B cell (primary cell): ENCODE measurements around the gene ING5. TPM values are rescaled to one million over a fixed set of nuclear protein-coding genes. Genes with fewer than 3 reads are reported as not detected.

Experiments
- ATAC-seq: fragments of 200-7000 bp; cut with Tn5 transposase; one replicate; pipeline ENCODE4 v1.10.0; 2021; ENCODE audit warnings: low read depth, mild to moderate bottlenecking, moderate number of reproducible peaks, moderate library complexity
- CTCF ChIA-PET: fragments of 350-600 bp; sonication (Branson Sonifier 250); formaldehyde crosslinking; loops from one replicate; lab custom pipeline; 2021; ENCODE audit warnings: antibody characterized with exemption, inconsistent platforms; lab: Charles Lee
- POLR2A ChIA-PET: fragments of 350-600 bp; sonication (Branson Sonifier 250); formaldehyde crosslinking; loops from one replicate; lab custom pipeline; 2021; ENCODE audit warnings: antibody characterized with exemption; lab: Charles Lee
- DNase-seq: peaks from one replicate; pipeline ENCODE4 v3.0.0; 2013
- H2AFZ ChIP-seq: 2 replicates; pipeline ENCODE4 v1.6.1; 2012; ENCODE audit warnings: mild to moderate bottlenecking, low read depth, low read length; ENCODE audit not compliant: insufficient read depth, poor library complexity, severe bottlenecking
- H3K27ac ChIP-seq, 2 donors: 1 replicate in 1 of 2; 2 replicates in 1 of 2; pipeline ENCODE4 v1.5.1; 2012 to 2013; ENCODE audit warnings: low read length in 2 of 2, mild to moderate bottlenecking in 2 of 2, moderate library complexity in 1 of 2
- H3K27me3 ChIP-seq, 4 experiments: fragments of 200-600 bp in 1 of 4; sonication (generic) in 1 of 4; replicated peaks in 1 of 4; 1 replicate in 2 of 4; 2 replicates in 2 of 4; pipeline versions ENCODE4 v1.6.1 to v1.7.0; 2013 to 2016; ENCODE audit warnings: low read length in 3 of 4, mild to moderate bottlenecking in 2 of 4, mixed read lengths in 1 of 4, moderate library complexity in 1 of 4; ENCODE audit not compliant: insufficient read depth in 4 of 4, control insufficient read depth in 3 of 4; ENCODE audit errors: control extremely low read depth in 1 of 4
- H3K36me3 ChIP-seq, 2 experiments: replicated peaks in 1 of 2; 1 replicate in 1 of 2; 2 replicates in 1 of 2; pipeline versions ENCODE4 v1.6.1 to v1.7.1; 2013; ENCODE audit warnings: low read length in 1 of 2; ENCODE audit not compliant: insufficient read depth in 2 of 2, control insufficient read depth in 1 of 2; ENCODE audit errors: control extremely low read depth in 1 of 2, extremely low read depth in 1 of 2
- H3K4me1 ChIP-seq, 2 donors: fragments of 200-600 bp in 1 of 2; sonication (generic) in 1 of 2; 1 replicate in 1 of 2; 2 replicates in 1 of 2; pipeline versions ENCODE4 v1.5.1 to v1.6.1; 2013 to 2017; ENCODE audit warnings: low read length in 2 of 2; ENCODE audit not compliant: control insufficient read depth in 2 of 2, insufficient read depth in 2 of 2
- H3K4me2 ChIP-seq: replicated peaks from 2 replicates; pipeline ENCODE3; 2012; ENCODE audit warnings: mild to moderate bottlenecking, low read depth, low read length; ENCODE audit not compliant: poor library complexity, severe bottlenecking
- H3K4me3 ChIP-seq, 5 experiments: fragments of 200-600 bp in 1 of 5; sonication (generic) in 1 of 5; 1 replicate in 3 of 5; 2 replicates in 2 of 5; pipeline versions ENCODE4 v1.5.1 to v1.7.0; 2011 to 2016; ENCODE audit warnings: low read length in 4 of 5, mild to moderate bottlenecking in 4 of 5, low read depth in 2 of 5, control low read depth in 1 of 5, moderate library complexity in 1 of 5; ENCODE audit not compliant: insufficient read depth in 1 of 5; ENCODE audit errors: control extremely low read depth in 1 of 5, extremely low read depth in 1 of 5
- H3K79me2 ChIP-seq: fragments of 200-600 bp; sonication (generic); one replicate; pipeline ENCODE4 v1.6.0; 2016; ENCODE audit warnings: low read length; ENCODE audit not compliant: control insufficient read depth, insufficient read depth
- H3K9ac ChIP-seq: fragments of 200-600 bp; sonication (generic); 2 replicates; pipeline ENCODE4 v1.6.1; 2017; ENCODE audit warnings: mild to moderate bottlenecking, low read length, moderate library complexity
- H3K9me3 ChIP-seq, 3 donors: one replicate each; pipeline versions ENCODE4 v1.6.1 to v1.7.1; 2013; ENCODE audit warnings: low read length in 2 of 3; ENCODE audit not compliant: control insufficient read depth in 2 of 3, insufficient read depth in 1 of 3; ENCODE audit errors: control extremely low read depth in 1 of 3
- H4K20me1 ChIP-seq: 2 replicates; pipeline ENCODE4 v1.6.0; 2012; ENCODE audit warnings: mild to moderate bottlenecking, low read length; ENCODE audit not compliant: insufficient read depth, control insufficient read depth, poor library complexity, severe bottlenecking
- H3K27ac Mint-ChIP-seq: one replicate; pipeline ENCODE4 v1.8.0; 2021; ENCODE audit warnings: mixed read lengths
- H3K27me3 Mint-ChIP-seq: one replicate; pipeline ENCODE4 v1.8.0; 2021; ENCODE audit warnings: mixed read lengths
- H3K4me1 Mint-ChIP-seq: one replicate; pipeline ENCODE4 v1.8.0; 2021; ENCODE audit warnings: mixed read lengths
- H3K4me3 Mint-ChIP-seq: one replicate; pipeline ENCODE4 v1.8.0; 2021; ENCODE audit warnings: mixed read lengths
- H3K9me3 Mint-ChIP-seq: one replicate; pipeline ENCODE4 v1.8.0; 2022; ENCODE audit warnings: mixed read lengths; ENCODE audit not compliant: insufficient read depth
- CTCF ChIP-seq: fragments of 200-600 bp; IDR thresholded peaks from one replicate; pipeline ENCODE4 v1.8.0; 2022; ENCODE audit warnings: antibody characterized with exemption, mild to moderate bottlenecking
- EZH2 ChIP-seq: IDR thresholded peaks from 2 replicates; pipeline ENCODE4 v1.6.1; 2012; ENCODE audit warnings: borderline replicate concordance, low read depth, mild to moderate bottlenecking, moderate library complexity, low read length; ENCODE audit not compliant: insufficient read depth, poor library complexity, severe bottlenecking
- WGBS: methylation state at CpG from one replicate; pipeline ENCODE4 v1.1.5; 2013; ENCODE audit warnings: missing lambda C conversion rate; ENCODE audit not compliant: insufficient coverage; 5-methylcytosine and 5-hydroxymethylcytosine counted together
- intact Hi-C: fragments of 100-400 bp; cut with micrococcal nuclease; formaldehyde crosslinking; loops from one replicate; pipeline ENCODE4 v1.10.0; 2022
- polyA plus RNA-seq: library from polyadenylated mRNA; depleted of rRNA; stranded (reverse); fragments of >200 nt; gene quantifications from 2 replicates; pipeline ENCODE4 v1.2.3, GENCODE V29; 2012
- total RNA-seq, 2 donors: library from RNA; stranded (reverse); fragments of 120-200 nt in 1 of 2; gene quantifications; 1 replicate in 1 of 2; 2 replicates in 1 of 2; pipeline versions ENCODE4 v1.2.3 to v1.2.4, GENCODE V29; 2013 to 2022

Gene ING5
- total and polyA plus RNA-seq, 2 donors (not counting 1 experiment from before 2014, with no cell fraction given) = 70.7 to 82.9 TPM

- POLR2A ChIA-PET = interaction anchor here (0.8 to 2.0 kb wide), 3 partner anchors 16 to 49 kb away, joined by 4 to 21 read pairs (median 6); partner anchors contain the start of genes ATG4B, D2HGDH, ING5 and THAP4
- peak overlapping the region; percentile 83 for H3K9ac ChIP-seq
- DNase-seq = no peak
Measured at GRCh38 chr2:241686324-241686649, 15.6 kb upstream of the ING5 start.

More at GRCh38 chr2:241686324-241686649, 15.6 kb upstream of the ING5 start:
- Histone ChIP-seq H3K4me3 (peak overlapping the region; percentile 71 to 91 (median 80)), H4K20me1 (peaks cover 6% of the 10 kb centered on the region), H3K9me3 (no peaks in the 10 kb centered on the region), H3K27ac (peak overlapping the region in 1 of 2 donors; percentile 91), H3K4me1 (peaks cover 8 to 19% of the 10 kb centered on the region in 2 donors), H3K27me3 (no peaks in the 10 kb centered on the region), H3K4me2 (peak overlapping the region; percentile 87), H3K79me2 (peaks cover 46% of the 10 kb centered on the region), H3K36me3 (peaks cover 6 to 29% of the 10 kb centered on the region in 2 experiments), H2AFZ (peak overlapping the region; percentile 88)
- TF ChIP-seq CTCF (no peak), EZH2 (no peak)
- H3K4me1 Mint-ChIP-seq = peaks cover 26% of the 10 kb centered on the region
- intact Hi-C loops = loop anchor here (1.0 to 5.0 kb wide), 6 partner anchors 15 to 371 kb away; partner anchors contain the start of genes ATG4B, D2HGDH, FARP2 and HDLBP
- ATAC-seq = no peak
- CTCF ChIA-PET = interaction anchor here (1.1 to 2.6 kb wide), 4 partner anchors 12 to 192 kb away, joined by 3 to 19 read pairs (median 6); partner anchors contain the start of gene ING5
- WGBS = under 1% methylated on average over 37 of the region's 37 CpGs
- peak overlapping the region; percentile 68 for H3K27ac Mint-ChIP-seq
- H3K9me3 Mint-ChIP-seq = no peaks in the 10 kb centered on the region
- H3K27me3 Mint-ChIP-seq = no peaks in the 10 kb centered on the region
- peak overlapping the region; percentile 84 for H3K4me3 Mint-ChIP-seq
